ENCODE measurements around the gene MYH10.
"Not testable (repeated sequence)": the region's sequence is repeated elsewhere in the genome, so short reads cannot be mapped to it uniquely, and the experiment has no call there.

Gene MYH10

GRCh38 chr17:8662076-8662831 lies 31.7 kb upstream of the MYH10 start:
- no peak overlapping the region for H3K4me3 ChIP-seq (ENCODE audit: low read depth, low read length)
- TF ChIP-seq CTCF (IDR thresholded peaks at IDR 0.05; ENCODE audit: borderline replicate concordance, insufficient read depth, low read depth, low read length) = no peak

GRCh38 chr17:8660709-8661108 lies 30.2 kb upstream of the MYH10 start:
- H3K4me3 ChIP-seq (ENCODE audit: low read depth, low read length) = not testable (repeated sequence)

- no peak overlapping the region for H3K4me3 ChIP-seq (ENCODE audit: low read depth, low read length)
- no peak for TF ChIP-seq CTCF (IDR thresholded peaks at IDR 0.05; ENCODE audit: borderline replicate concordance, insufficient read depth, low read depth, low read length)
Observed at GRCh38 chr17:8659758-8660410, 29.4 kb upstream of the MYH10 start.

- TF ChIP-seq CTCF (IDR thresholded peaks at IDR 0.05; ENCODE audit: borderline replicate concordance, insufficient read depth, low read depth, low read length) = no peak
Observed at GRCh38 chr17:8658810-8659209, 28.3 kb upstream of the MYH10 start.

GRCh38 chr17:8656693-8657092 lies 26.2 kb upstream of the MYH10 start:
- H3K4me3 ChIP-seq (ENCODE audit: low read depth, low read length) = no peak overlapping the region
- TF ChIP-seq CTCF (IDR thresholded peaks at IDR 0.05; ENCODE audit: borderline replicate concordance, insufficient read depth, low read depth, low read length) = no peak

More at GRCh38 chr17:8658810-8659209, 28.3 kb upstream of the MYH10 start:
- H3K4me3 ChIP-seq (ENCODE audit: low read depth, low read length) = no peak overlapping the region

GRCh38 chr17:8654822-8655221 lies 24.3 kb upstream of the MYH10 start:
- no peak overlapping the region for H3K4me3 ChIP-seq (ENCODE audit: low read depth, low read length)
- no peak for TF ChIP-seq CTCF (IDR thresholded peaks at IDR 0.05; ENCODE audit: borderline replicate concordance, insufficient read depth, low read depth, low read length)

- no peak overlapping the region for H3K4me3 ChIP-seq (ENCODE audit: low read depth, low read length)
- peak; percentile 24; the same call in 1 of the 2 replicates for TF ChIP-seq CTCF (IDR thresholded peaks at IDR 0.05; ENCODE audit: borderline replicate concordance, insufficient read depth, low read depth, low read length)
Observed at GRCh38 chr17:8651013-8651412, 20.5 kb upstream of the MYH10 start.
